ENCODE data around the gene DIP2B.

DNA sequence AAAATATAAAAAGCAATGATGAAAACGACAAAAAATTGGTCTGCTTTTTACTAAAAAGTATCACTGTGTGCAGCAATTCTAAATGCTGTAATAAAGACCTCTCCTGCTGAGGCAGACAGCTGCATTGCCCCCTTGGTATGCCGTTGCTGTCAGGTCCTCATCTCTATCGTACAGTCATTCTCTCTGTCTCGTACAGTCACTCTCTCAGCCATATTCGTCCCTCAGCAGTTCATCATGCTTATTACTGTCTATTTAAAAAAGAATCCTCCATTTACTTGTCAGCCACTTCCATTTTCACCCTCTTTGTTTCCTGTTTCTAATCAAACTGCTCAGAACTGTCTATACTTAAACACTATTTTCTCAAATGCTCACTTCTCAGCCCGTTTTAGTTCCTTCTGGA is 123.6 kb downstream of the DIP2B start:
- TF ChIP-seq, protein P1, sequence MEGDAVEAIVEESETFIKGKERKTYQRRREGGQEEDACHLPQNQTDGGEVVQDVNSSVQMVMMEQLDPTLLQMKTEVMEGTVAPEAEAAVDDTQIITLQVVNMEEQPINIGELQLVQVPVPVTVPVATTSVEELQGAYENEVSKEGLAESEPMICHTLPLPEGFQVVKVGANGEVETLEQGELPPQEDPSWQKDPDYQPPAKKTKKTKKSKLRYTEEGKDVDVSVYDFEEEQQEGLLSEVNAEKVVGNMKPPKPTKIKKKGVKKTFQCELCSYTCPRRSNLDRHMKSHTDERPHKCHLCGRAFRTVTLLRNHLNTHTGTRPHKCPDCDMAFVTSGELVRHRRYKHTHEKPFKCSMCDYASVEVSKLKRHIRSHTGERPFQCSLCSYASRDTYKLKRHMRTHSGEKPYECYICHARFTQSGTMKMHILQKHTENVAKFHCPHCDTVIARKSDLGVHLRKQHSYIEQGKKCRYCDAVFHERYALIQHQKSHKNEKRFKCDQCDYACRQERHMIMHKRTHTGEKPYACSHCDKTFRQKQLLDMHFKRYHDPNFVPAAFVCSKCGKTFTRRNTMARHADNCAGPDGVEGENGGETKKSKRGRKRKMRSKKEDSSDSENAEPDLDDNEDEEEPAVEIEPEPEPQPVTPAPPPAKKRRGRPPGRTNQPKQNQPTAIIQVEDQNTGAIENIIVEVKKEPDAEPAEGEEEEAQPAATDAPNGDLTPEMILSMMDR (IDR thresholded peaks at IDR 0.05 in 8 of 11, conservative IDR thresholded peaks at IDR 0.05 in 3 of 11): no peak
- no peak for TF ChIP-seq POLR2A (IDR thresholded peaks at IDR 0.05)
- TF ChIP-seq POLR2AphosphoS5 (IDR thresholded peaks at IDR 0.05): no peak

Measured in spleen (tissue), 7 donors.